Measurements from ENCODE around the gene EPB41. TPM values are rescaled to one million over a fixed set of nuclear protein-coding genes. Genes with fewer than 3 reads are reported as not detected.
"Not testable (repeated sequence)": the region's sequence is repeated elsewhere in the genome, so short reads cannot be mapped to it uniquely, and the experiment has no call there.

Gene EPB41
- total RNA-seq, 4 donors from 2014 or later = 110 to 183 (median 126) TPM

DNA sequence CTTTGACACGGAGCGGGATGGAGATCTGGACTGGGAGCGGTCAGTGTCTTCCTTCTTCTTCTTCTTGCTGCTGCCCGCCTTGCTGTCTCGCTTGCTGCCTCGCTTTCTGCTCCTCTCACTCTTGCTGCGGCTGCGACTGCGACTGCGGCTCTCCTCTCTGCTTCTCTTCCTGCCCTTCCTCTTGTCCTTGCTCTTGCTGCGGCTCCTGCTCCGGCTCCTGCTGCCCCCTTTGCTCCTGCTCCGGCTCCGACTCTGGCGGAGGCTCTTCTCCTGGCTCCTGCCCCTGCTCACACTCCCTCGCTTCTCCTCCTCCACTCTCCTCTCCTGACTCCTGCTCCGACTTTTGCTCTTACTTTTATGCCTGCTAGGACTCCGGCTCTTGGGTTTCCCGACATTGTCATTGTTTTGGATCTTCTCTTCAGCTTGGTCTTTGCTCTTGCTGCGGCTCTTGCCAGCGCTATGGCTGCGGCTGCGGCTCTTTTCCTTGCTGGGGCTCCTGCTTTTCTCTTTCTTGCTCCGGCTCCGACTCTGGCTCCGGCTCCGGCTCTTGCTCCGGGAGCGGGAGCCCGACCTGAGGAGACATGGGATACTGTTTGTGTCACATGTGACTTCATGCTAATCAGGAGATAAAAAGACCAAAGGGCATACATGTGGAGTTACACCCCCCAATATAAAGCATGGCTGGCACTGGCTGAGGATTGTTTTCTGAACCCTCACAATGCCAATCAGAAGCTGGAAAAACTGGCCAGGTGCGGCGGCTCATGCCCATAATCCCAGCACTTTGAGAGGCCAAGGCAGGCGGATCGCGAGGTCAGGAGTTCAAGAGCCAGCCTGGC lies 234.5 kb downstream of the EPB41 start:
- Histone ChIP-seq H3K9me3 (no peaks in the 10 kb centered on the region), H3K27ac (no peak overlapping the region), H3K36me3 (peaks cover 0 to 83% (median 0%) of the 10 kb centered on the region in 3 donors), H3K4me1 (peaks cover 0 to 10% (median 0%) of the 10 kb centered on the region in 4 donors), H3K4me3 (no peak overlapping the region), H3K27me3 (no peaks in the 10 kb centered on the region)
- no peak for DNase-seq
- TF ChIP-seq POLR2A (IDR thresholded peaks at IDR 0.05) = no peak
- TF ChIP-seq, protein P1, sequence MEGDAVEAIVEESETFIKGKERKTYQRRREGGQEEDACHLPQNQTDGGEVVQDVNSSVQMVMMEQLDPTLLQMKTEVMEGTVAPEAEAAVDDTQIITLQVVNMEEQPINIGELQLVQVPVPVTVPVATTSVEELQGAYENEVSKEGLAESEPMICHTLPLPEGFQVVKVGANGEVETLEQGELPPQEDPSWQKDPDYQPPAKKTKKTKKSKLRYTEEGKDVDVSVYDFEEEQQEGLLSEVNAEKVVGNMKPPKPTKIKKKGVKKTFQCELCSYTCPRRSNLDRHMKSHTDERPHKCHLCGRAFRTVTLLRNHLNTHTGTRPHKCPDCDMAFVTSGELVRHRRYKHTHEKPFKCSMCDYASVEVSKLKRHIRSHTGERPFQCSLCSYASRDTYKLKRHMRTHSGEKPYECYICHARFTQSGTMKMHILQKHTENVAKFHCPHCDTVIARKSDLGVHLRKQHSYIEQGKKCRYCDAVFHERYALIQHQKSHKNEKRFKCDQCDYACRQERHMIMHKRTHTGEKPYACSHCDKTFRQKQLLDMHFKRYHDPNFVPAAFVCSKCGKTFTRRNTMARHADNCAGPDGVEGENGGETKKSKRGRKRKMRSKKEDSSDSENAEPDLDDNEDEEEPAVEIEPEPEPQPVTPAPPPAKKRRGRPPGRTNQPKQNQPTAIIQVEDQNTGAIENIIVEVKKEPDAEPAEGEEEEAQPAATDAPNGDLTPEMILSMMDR (IDR thresholded peaks at IDR 0.05) = no peak

DNA sequence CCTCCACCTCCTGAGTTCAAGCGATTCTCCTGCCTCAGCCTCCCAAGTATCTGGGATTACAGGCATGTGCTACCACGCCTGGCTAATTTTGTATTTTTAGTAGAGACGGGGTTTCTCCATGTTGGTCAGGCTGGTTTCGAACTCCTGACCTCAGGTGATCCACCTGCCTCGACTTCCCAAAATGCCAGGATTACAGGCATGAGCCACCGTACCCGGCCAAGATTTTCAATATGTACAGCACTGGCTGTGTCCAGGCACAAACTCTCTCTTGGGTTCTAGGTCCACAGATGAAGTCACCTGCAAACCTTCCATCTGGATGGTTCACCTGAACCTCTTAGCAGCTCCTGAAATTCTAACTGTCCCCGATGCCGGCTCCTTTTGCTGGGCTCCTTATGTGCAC lies 236.0 kb downstream of the EPB41 start:
- DNase-seq, H3K4me3 ChIP-seq, H3K27ac ChIP-seq, H3K9me3 ChIP-seq, H3K27me3 ChIP-seq: not testable (repeated sequence)
- Histone ChIP-seq H3K36me3 (peaks cover 0 to 95% (median 0%) of the 10 kb centered on the region in 3 donors), H3K4me1 (peaks cover 0 to 10% (median 0%) of the 10 kb centered on the region in 4 donors)

DNA sequence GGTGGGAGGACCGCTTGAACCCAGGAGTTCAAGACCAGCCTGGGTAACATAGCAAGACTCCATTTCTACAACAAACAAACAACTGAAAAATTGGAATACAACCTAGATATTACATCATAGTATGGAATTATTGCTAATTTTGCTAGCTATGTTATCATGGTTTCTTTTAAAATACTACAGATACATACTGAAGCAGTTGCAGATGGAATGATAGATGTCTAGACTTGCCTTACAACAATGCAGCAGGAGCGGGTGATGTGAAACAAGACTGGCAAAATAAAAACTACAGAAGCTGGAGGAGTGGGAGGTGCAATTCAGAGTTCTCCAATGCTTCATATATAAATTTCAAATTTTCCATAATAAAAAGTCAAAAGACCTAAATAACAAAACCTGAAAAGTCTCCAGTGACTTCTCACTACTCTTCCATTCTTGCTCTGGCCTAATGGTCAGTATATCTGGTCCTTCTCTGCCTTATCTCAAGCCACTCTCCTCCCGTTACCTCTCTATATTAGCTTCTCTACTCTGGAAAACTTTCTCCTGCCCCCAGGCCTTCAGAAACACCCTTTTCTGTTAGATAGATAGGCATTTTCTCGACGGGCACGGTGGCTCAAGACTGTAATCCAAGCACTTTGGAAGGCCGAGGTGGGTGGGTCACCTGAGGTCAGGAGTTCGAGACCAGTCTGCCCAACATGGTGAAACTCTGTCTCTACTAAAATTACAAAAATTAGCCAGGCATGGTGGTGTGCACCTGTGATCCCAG lies 237.9 kb downstream of the EPB41 start:
- TF ChIP-seq, protein P1 (IDR thresholded peaks at IDR 0.05) = no peak
- no peak for TF ChIP-seq POLR2A (IDR thresholded peaks at IDR 0.05)
- Histone ChIP-seq H3K4me3 (no peak overlapping the region), H3K4me1 (peaks cover 0 to 7% (median 0%) of the 10 kb centered on the region in 4 donors), H3K36me3 (peaks cover 0 to 97% (median 0%) of the 10 kb centered on the region in 3 donors), H3K27me3 (no peaks in the 10 kb centered on the region), H3K27ac (no peak overlapping the region), H3K9me3 (no peaks in the 10 kb centered on the region)
- no peak for DNase-seq

DNA sequence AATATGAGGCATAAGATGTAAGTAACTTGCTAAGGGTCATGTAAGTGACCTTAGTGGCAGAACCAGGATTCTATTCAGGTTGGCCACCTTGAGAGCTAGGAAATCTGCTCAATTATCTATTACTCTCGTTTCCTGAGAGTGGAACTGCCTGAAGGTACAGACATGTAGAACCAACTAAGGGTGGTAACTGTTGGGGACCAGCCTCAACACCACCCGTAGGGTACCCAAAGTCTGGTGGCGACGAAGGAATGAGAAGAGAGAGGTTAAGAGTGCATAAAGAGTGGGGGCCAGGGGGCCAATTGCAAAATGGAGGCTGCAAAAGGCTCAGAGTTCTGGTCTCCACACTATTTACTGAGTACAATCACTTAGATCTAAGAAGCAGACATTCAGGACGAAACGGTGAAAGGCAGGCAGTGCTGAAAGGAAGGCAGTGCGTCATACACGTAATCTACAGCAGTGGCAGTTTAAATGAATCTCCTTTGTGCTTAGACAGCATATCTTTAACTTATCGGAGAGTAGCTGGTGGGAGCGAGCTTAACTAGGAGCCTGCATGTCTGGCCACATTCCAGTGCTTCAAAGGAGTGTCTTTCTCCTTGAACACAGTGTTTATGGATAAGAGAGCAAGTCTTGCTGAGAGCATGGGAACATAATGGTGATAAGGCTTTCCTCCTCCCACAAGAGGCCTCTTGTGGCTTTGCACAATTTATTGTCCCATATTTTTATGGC lies 242.3 kb downstream of the EPB41 start:
- no peaks in the 10 kb centered on the region for H3K9me3 ChIP-seq
- peaks cover 0 to 11% (median 0%) of the 10 kb centered on the region in 4 donors for H3K4me1 ChIP-seq
- TF ChIP-seq, protein P1 (IDR thresholded peaks at IDR 0.05) = no peak
- no peak for TF ChIP-seq POLR2A (IDR thresholded peaks at IDR 0.05)
- peak overlapping the region in 1 of 4 donors; percentile 34 for H3K27ac ChIP-seq
- H3K36me3 ChIP-seq = peaks cover 0 to 86% (median 0%) of the 10 kb centered on the region in 3 donors
- DNase-seq = no peak
- H3K4me3 ChIP-seq = no peak overlapping the region
- no peaks in the 10 kb centered on the region for H3K27me3 ChIP-seq

DNA sequence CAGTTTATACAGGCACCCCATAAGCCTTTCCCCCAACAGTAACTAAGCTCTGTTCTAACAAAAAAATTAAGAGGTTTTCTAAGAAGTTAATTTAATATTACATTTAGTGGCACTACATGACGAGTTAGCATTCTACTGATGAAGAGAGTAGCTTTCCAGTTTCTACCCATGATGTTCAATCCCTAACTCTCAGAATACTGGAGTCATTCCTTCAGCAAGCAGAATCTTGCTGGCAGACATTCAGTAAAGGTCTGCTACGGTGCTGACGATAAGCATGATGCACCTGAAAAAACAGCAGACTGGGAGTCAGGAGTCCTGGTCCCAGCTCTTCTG lies 242.9 kb downstream of the EPB41 start:
- H3K36me3 ChIP-seq = peaks cover 0 to 80% (median 0%) of the 10 kb centered on the region in 3 donors

More for the DNA sequence above, 242.9 kb downstream of the EPB41 start:
- no peak for DNase-seq
- Histone ChIP-seq H3K27me3 (no peaks in the 10 kb centered on the region), H3K4me3 (no peak overlapping the region), H3K27ac (no peak overlapping the region), H3K9me3 (no peaks in the 10 kb centered on the region), H3K4me1 (peaks cover 0 to 16% (median 0%) of the 10 kb centered on the region in 4 donors)
- TF ChIP-seq, protein P1 (IDR thresholded peaks at IDR 0.05) = no peak
- TF ChIP-seq POLR2A (IDR thresholded peaks at IDR 0.05) = no peak

All from Peyer's patch (tissue), 4 donors.